Left ventricle myocardium inferior (tissue), 1 donor: ENCODE measurements around the gene DOK6. TPM values are rescaled to one million over a fixed set of nuclear protein-coding genes. Genes with fewer than 3 reads are reported as not detected.

ENCODE experiments used
- DNase-seq: peaks from one replicate; pipeline ENCODE4 v3.0.0-alpha.2; 2020
- H3K27ac ChIP-seq: fragments of 200-600 bp; replicated peaks from 2 replicates; pipeline ENCODE4 v1.8.0; 2021
- H3K27me3 ChIP-seq: fragments of 200-600 bp; 2 replicates; pipeline ENCODE4 v1.8.0; 2021; ENCODE audit warnings: low read depth
- H3K36me3 ChIP-seq: fragments of 200-600 bp; 2 replicates; pipeline ENCODE4 v1.8.0; 2021
- H3K4me1 ChIP-seq: fragments of 200-600 bp; 2 replicates; pipeline ENCODE4 v1.8.0; 2021
- H3K4me3 ChIP-seq: fragments of 200-600 bp; 2 replicates; pipeline ENCODE4 v1.8.0; 2021; ENCODE audit warnings: mild to moderate bottlenecking, moderate library complexity
- H3K9me3 ChIP-seq: fragments of 200-600 bp; replicated peaks from 2 replicates; pipeline ENCODE4 v1.8.0; 2021
- intact Hi-C: fragments of 100-400 bp; cut with micrococcal nuclease; formaldehyde crosslinking; loops from one replicate; pipeline ENCODE4 v1.11.0; 2022
- total RNA-seq: library from RNA; stranded (reverse); fragmentation: NEBNext Ultra II Directional; extraction: Animal tissue kit (Norgen Biotek cat#: 25700); gene quantifications from one replicate; pipeline ENCODE4 v1.2.1, GENCODE V29; 2021
- TF ChIP-seq, protein P1 (sequence below): fragments of 200-600 bp; IDR thresholded peaks from 2 replicates; pipeline ENCODE4 v1.8.0; 2021; ENCODE audit warnings: antibody characterized with exemption, mild to moderate bottlenecking, borderline replicate concordance
- donor health status: DM: no; HTN: yes; CAD: no; lungs with severe emphysema.

The DOK6 gene
- total RNA-seq, 1 donor from 2014 or later, result 0.96 TPM

DNA sequence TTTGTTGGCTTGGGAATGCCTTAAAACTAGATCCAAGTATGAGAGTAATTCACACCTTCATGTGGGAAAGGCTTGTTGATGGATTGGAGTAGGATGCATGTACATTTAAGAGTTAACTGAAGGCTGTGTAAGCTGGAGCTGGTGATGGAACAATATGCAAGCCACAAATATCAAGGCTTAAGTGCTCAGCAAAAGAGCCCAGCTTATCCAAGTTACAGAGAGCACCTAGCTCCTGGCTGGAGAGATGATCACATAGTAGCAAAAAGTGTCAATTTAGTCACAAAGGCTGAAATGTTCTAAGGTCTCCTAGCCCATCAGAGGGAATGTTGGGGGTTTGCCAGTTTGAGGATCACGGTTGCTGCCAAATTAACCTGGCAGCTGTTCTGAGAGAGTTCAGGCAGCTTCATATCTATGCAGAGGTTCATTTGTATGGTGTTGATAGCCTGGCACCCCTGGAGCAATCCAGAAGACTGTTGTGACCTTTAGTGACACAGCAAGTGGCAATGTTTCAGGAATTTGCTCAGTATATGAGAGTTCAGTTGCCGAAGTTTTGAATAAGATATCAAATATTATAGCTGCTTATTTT is 228.2 kb downstream of the DOK6 start:
- Histone ChIP-seq H3K27me3 (no peaks in the 10 kb centered on the region), H3K4me3 (peak overlapping the region; percentile 5), H3K36me3 (no peaks in the 10 kb centered on the region), H3K9me3 (no peaks in the 10 kb centered on the region), H3K4me1 (peaks cover 4% of the 10 kb centered on the region), H3K27ac (no peak overlapping the region)
- TF ChIP-seq, protein P1, sequence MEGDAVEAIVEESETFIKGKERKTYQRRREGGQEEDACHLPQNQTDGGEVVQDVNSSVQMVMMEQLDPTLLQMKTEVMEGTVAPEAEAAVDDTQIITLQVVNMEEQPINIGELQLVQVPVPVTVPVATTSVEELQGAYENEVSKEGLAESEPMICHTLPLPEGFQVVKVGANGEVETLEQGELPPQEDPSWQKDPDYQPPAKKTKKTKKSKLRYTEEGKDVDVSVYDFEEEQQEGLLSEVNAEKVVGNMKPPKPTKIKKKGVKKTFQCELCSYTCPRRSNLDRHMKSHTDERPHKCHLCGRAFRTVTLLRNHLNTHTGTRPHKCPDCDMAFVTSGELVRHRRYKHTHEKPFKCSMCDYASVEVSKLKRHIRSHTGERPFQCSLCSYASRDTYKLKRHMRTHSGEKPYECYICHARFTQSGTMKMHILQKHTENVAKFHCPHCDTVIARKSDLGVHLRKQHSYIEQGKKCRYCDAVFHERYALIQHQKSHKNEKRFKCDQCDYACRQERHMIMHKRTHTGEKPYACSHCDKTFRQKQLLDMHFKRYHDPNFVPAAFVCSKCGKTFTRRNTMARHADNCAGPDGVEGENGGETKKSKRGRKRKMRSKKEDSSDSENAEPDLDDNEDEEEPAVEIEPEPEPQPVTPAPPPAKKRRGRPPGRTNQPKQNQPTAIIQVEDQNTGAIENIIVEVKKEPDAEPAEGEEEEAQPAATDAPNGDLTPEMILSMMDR, result no peak
- DNase-seq, result no peak
- intact Hi-C loops, result no loop called here

DNA sequence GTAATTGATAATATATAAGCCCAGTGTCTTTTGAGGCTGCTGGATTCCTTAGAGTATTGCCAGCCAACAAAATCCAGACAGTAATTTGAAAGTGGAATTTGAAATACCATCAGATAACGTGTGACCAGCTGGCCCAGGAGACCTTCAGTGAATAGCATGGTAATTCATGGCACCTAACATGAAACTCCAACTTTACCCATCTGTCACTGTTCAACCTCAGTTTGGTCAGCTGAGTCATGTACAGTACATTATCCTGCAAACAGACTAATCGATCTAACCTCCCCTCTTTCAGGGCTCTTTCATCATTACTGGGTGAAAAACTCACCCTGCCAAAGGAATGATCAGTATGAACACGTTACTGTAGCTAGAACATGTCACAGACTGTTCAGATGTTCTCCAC is 230.6 kb downstream of the DOK6 start:
- Histone ChIP-seq H3K27me3 (no peaks in the 10 kb centered on the region), H3K4me3 (no peak overlapping the region), H3K36me3 (no peaks in the 10 kb centered on the region), H3K4me1 (peaks cover 4% of the 10 kb centered on the region), H3K27ac (no peak overlapping the region), H3K9me3 (no peaks in the 10 kb centered on the region)
- TF ChIP-seq, protein P1, result no peak
- DNase-seq, result no peak
- intact Hi-C loops, result no loop called here

DNA sequence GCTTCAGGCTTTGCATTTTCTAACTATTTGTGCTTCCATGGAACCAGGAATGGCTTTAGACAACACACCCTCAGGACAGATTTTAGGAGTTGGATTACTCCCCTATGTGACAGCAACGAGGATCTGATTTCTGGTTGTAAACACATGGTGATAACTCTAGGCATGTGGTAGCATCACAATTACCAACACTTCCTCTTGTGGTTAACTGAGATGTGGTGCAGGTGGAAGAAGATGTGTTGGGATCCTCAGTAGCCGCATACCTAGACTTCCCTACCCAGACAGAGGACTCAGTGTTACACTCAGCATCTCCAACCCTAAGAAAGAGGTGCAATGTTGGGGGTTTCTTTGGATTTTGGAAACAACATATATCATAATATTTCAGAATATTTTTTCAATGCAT is 234.8 kb downstream of the DOK6 start:
- intact Hi-C loops, result no loop called here
- no peaks in the 10 kb centered on the region for H3K4me1 ChIP-seq
- TF ChIP-seq, protein P1, result no peak
- no peaks in the 10 kb centered on the region for H3K36me3 ChIP-seq
- no peaks in the 10 kb centered on the region for H3K9me3 ChIP-seq
- H3K27me3 ChIP-seq, result no peaks in the 10 kb centered on the region
- no peak overlapping the region for H3K27ac ChIP-seq
- H3K4me3 ChIP-seq, result no peak overlapping the region
- no peak for DNase-seq

DNA sequence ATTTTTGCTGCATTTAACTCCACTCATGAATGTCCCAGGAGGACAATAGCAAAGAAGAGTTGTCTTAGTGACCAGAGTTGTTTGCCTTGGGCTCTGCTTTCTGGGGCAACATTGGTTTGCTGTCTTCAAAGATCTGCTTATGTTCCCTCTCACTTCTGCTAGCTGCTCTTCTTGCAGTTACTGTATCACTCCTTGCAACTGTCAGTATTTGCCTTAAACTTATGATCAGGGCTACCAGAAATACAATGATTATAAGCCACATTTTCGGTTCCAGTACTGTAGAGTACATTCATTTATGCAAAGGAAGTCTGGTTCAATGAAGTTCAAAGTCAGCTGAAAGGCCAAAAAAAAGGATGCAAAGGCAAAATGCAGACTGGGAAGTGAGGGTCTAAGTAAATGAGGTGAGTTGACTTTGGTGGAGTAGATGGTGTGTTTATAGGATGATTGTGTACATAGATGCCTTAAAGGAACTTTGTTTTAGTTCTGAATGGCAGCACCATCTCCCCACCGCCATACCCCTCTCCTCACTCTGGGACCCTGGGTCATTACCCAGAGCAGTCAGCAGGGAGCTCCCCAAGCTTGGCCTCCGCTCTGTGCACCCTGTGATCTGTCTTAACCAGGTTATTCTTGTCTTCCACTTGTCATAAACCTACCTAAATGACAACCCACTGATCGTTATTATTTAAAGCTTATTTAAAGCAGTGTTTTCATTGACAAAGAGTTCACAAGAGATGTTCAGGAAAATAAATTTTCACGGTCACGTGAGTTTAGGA is 236.0 kb downstream of the DOK6 start:
- no peaks in the 10 kb centered on the region for H3K4me1 ChIP-seq
- TF ChIP-seq, protein P1, result peak; percentile 61
- H3K27ac ChIP-seq, result no peak overlapping the region
- no peaks in the 10 kb centered on the region for H3K27me3 ChIP-seq
- H3K36me3 ChIP-seq, result no peaks in the 10 kb centered on the region
- intact Hi-C loops, result no loop called here
- H3K4me3 ChIP-seq, result no peak overlapping the region
- H3K9me3 ChIP-seq, result no peaks in the 10 kb centered on the region
- no peak for DNase-seq

DNA sequence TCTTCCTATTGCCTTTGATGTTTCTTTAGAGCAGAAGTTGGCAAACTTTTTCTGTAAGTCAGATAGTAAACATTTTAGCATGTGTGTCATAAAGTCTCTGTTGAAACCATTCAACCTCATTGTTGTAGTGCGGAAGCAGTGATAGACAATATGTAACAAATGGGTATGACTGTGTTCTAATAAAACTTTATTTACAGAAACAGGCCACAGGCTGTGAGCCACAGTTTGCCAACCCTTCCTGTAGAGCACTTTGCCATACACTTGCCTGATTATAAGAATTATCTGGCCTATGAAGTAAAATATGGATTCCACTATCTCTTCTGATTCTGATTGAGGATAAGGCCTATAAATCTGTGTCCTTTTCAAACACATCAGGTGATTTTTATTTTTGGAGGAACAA is 237.4 kb downstream of the DOK6 start:
- intact Hi-C loops, result no loop called here
- Histone ChIP-seq H3K9me3 (no peaks in the 10 kb centered on the region), H3K36me3 (no peaks in the 10 kb centered on the region), H3K4me3 (no peak overlapping the region), H3K27ac (no peak overlapping the region), H3K4me1 (no peaks in the 10 kb centered on the region), H3K27me3 (no peaks in the 10 kb centered on the region)
- TF ChIP-seq, protein P1, result no peak
- DNase-seq, result no peak
